ENCODE results near the gene PYGO2.
A peak's percentile ranks its signal among the peaks of the same experiment; 100 is the strongest.

The PYGO2 gene

GRCh38 chr1:154940651-154941194 lies 20.9 kb downstream of the PYGO2 start:
- peak overlapping the region; percentile 63 for H3K4me3 ChIP-seq (ENCODE audit: low read depth, low read length)
- no peak for DNase-seq (ENCODE audit: low read depth)
- TF ChIP-seq, protein P1, sequence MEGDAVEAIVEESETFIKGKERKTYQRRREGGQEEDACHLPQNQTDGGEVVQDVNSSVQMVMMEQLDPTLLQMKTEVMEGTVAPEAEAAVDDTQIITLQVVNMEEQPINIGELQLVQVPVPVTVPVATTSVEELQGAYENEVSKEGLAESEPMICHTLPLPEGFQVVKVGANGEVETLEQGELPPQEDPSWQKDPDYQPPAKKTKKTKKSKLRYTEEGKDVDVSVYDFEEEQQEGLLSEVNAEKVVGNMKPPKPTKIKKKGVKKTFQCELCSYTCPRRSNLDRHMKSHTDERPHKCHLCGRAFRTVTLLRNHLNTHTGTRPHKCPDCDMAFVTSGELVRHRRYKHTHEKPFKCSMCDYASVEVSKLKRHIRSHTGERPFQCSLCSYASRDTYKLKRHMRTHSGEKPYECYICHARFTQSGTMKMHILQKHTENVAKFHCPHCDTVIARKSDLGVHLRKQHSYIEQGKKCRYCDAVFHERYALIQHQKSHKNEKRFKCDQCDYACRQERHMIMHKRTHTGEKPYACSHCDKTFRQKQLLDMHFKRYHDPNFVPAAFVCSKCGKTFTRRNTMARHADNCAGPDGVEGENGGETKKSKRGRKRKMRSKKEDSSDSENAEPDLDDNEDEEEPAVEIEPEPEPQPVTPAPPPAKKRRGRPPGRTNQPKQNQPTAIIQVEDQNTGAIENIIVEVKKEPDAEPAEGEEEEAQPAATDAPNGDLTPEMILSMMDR (IDR thresholded peaks at IDR 0.05; ENCODE audit: low read depth, low read length, missing control alignments) = no peak

DNA sequence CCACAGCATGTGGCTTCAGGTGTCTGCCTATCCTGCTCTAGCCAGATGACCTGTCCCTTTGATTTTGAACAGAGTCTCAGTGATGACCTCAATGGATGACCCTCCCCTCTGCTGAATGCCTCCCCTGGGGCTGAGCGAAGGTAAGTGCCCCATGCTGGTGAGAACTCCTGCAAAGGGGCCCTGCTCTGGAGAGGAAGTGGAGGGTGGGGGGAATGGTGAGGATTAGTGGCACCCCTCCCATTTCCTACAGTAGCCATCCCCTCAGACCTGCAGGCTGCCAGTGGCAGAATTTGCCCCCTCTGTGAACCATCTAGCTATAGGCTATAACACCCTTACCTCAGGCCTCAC lies 21.4 kb downstream of the PYGO2 start:
- DNase-seq (ENCODE audit: low read depth) = no peak
- TF ChIP-seq, protein P1 (IDR thresholded peaks at IDR 0.05; ENCODE audit: low read depth, low read length, missing control alignments) = no peak
- H3K4me3 ChIP-seq (ENCODE audit: low read depth, low read length) = peak overlapping the region; percentile 63

DNA sequence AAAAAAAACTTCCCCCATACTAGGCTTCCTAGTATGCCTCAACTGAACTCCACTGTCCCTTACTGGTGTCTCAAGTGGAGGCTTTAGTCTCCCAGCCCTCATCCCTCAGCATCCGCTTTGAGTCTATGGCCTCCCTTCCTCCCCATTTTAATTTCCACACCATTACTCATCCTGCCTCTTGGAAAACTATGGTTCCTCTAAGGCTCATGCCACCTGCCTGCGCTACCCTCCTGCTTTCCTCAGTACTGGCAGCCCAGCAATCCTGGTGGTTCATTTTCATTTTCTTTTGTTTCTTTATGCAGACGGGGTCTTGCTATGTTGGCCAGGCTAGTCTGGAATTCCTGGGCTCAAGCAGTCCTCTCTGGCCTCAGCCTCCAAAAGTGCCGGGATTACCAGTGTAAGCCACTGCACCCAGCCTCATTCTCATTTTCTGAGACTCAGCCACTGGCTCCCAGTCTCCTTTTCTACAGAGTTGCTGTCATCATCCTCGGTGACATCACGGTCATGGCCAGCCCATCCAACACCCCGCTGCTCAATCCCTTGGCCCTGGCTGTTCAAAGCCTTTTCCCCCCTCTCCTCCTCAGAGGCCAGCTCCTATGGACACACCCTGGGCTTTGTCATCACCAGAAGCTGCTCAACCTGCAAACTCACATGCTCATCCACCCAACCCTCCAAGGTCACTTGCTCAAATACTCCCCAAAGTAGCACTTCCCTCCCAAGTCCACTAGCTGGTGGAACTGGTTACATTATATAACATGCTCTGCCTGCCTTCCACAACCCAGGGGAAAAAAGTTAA lies 22.8 kb downstream of the PYGO2 start:
- TF ChIP-seq, protein P1 (IDR thresholded peaks at IDR 0.05; ENCODE audit: low read depth, low read length, missing control alignments) = no peak
- H3K4me3 ChIP-seq (ENCODE audit: low read depth, low read length) = peak overlapping the region; percentile 81; the same call in 1 of the 2 replicates
- no peak for DNase-seq (ENCODE audit: low read depth)

- no peak for DNase-seq (ENCODE audit: low read depth)
- peak overlapping the region; percentile 81 for H3K4me3 ChIP-seq (ENCODE audit: low read depth, low read length)
- TF ChIP-seq, protein P1 (IDR thresholded peaks at IDR 0.05; ENCODE audit: low read depth, low read length, missing control alignments) = no peak
Observed at GRCh38 chr1:154937988-154938386, 23.6 kb downstream of the PYGO2 start.

GRCh38 chr1:154937085-154937987 lies 24.2 kb downstream of the PYGO2 start:
- DNase-seq (ENCODE audit: low read depth) = peak; percentile 88
- peak overlapping the region; percentile 81 for H3K4me3 ChIP-seq (ENCODE audit: low read depth, low read length)
- TF ChIP-seq, protein P1 (IDR thresholded peaks at IDR 0.05; ENCODE audit: low read depth, low read length, missing control alignments) = peak; percentile 28

GRCh38 chr1:154936555-154937084 lies 25.0 kb downstream of the PYGO2 start, which contains the start of gene PMVK:
PMVK (minus strand) TSS chr1:154936719; CDS start chr1:154936685, 34 bp downstream.
- peak; percentile 94 for DNase-seq (ENCODE audit: low read depth)
- TF ChIP-seq, protein P1 (IDR thresholded peaks at IDR 0.05; ENCODE audit: low read depth, low read length, missing control alignments) = peak; percentile 29
- peak within 1 kb of the TSS; percentile 81 for H3K4me3 ChIP-seq (ENCODE audit: low read depth, low read length)

All from GM12864 (cell line).